GM12878 (cell line): ENCODE measurements around the gene AGPAT2. TPM values are rescaled to one million over a fixed set of nuclear protein-coding genes. Genes with fewer than 3 reads are reported as not detected.

ENCODE experiments used
- ATAC-seq: fragments of 200-7000 bp; cut with Tn5 transposase; 3 replicates; pipeline ENCODE4 v1.9.1; 2020; ENCODE audit warnings: mild to moderate bottlenecking, moderate library complexity
- BruUV-seq: library from RNA; stranded (reverse); fragments of 400-500 nt; replicated peaks from 2 replicates; lab custom pipeline; 2021; lab: Mats Ljungman, UMichigan
- CTCF ChIA-PET: fragments of 300-600 bp; sonication (Branson Sonifier 250); formaldehyde crosslinking; extraction: SDS; loops from one replicate; lab custom pipeline; 2021; ENCODE audit warnings: inconsistent platforms; lab: Yijun Ruan, JAX
- POLR2A ChIA-PET: fragments of 350-600 bp; formaldehyde crosslinking; extraction: SDS; loops from one replicate; lab custom pipeline; 2021; ENCODE audit warnings: inconsistent platforms; lab: Charles Lee
- RAD21 ChIA-PET: fragments of 300-600 bp; sonication (Branson Sonifier 250); formaldehyde crosslinking; loops from one replicate; lab custom pipeline; 2023; ENCODE audit warnings: antibody characterized with exemption; ENCODE audit not compliant: unreplicated experiment; lab: Charles Lee
- SMC1A ChIA-PET: fragments of 300-600 bp; sonication (Branson Sonifier 250); formaldehyde crosslinking; loops from one replicate; lab custom pipeline; 2023; ENCODE audit not compliant: unreplicated experiment, uncharacterized antibody; lab: Charles Lee
- DNase-seq: peaks from one replicate; pipeline ENCODE4 v3.0.0-alpha.2; 2011; ENCODE audit warnings: low read depth, low spot score
- FAIRE-seq: peaks from 3 replicates; lab custom pipeline; 2011; peaks lifted over from hg19 to GRCh38; lab: Jason Lieb, UNC
- H2AFZ ChIP-seq: 2 replicates; pipeline ENCODE4 v1.6.0; 2011; ENCODE audit warnings: low read depth, low read length, control low read depth; ENCODE audit not compliant: control insufficient read depth
- H3K27ac ChIP-seq: 2 replicates; pipeline ENCODE4 v1.5.1; 2011; ENCODE audit warnings: control low read depth; ENCODE audit not compliant: control insufficient read depth, insufficient read depth
- H3K27me3 ChIP-seq, 2 experiments: replicated peaks in 1 of 2; 2 replicates each; pipeline versions ENCODE4 v1.6.0 to v1.6.1; 2011; ENCODE audit warnings: low read length in 1 of 2; ENCODE audit not compliant: control insufficient read depth in 2 of 2, insufficient read depth in 2 of 2
- H3K36me3 ChIP-seq, 2 experiments: 2 replicates each; pipeline ENCODE4 v1.5.1; 2011; ENCODE audit warnings: low read length in 1 of 2; ENCODE audit not compliant: control insufficient read depth in 2 of 2, insufficient read depth in 2 of 2
- H3K4me1 ChIP-seq: 2 replicates; pipeline ENCODE4 v1.6.1; 2011; ENCODE audit warnings: mild to moderate bottlenecking, low read length, moderate library complexity, mixed read lengths; ENCODE audit not compliant: control insufficient read depth, insufficient read depth
- H3K4me2 ChIP-seq: 2 replicates; pipeline ENCODE4 v1.6.0; 2011; ENCODE audit warnings: control low read depth; ENCODE audit not compliant: control insufficient read depth, insufficient read depth
- H3K4me3 ChIP-seq: fragments of 200-600 bp; sonication (generic); 2 replicates; pipeline ENCODE4 v1.5.1; 2016
- H3K79me2 ChIP-seq: 2 replicates; pipeline ENCODE4 v1.6.0; 2011; ENCODE audit warnings: low read length; ENCODE audit not compliant: control insufficient read depth, insufficient read depth
- H3K9ac ChIP-seq: 2 replicates; pipeline ENCODE4 v1.8.0; 2011; ENCODE audit warnings: low read length, control low read depth, mixed read lengths; ENCODE audit not compliant: control insufficient read depth, insufficient read depth
- H3K9me3 ChIP-seq: replicated peaks from 3 replicates; pipeline ENCODE4 v1.5.1; 2011; ENCODE audit warnings: mild to moderate bottlenecking, low read length; ENCODE audit not compliant: control insufficient read depth, insufficient read depth
- H4K20me1 ChIP-seq: 2 replicates; pipeline ENCODE4 v1.6.0; 2011; ENCODE audit not compliant: control insufficient read depth, insufficient read depth
- GABPA ChIP-seq: IDR thresholded peaks from 2 replicates; pipeline ENCODE4 v1.6.1; 2014; ENCODE audit warnings: antibody characterized with exemption, low read depth, mild to moderate bottlenecking, inconsistent platforms
- IRF5 ChIP-seq: fragments of 450-650 bp; IDR thresholded peaks from 2 replicates; pipeline ENCODE4 v1.6.1; 2017; ENCODE audit warnings: borderline replicate concordance
- NR2C2 ChIP-seq: IDR thresholded peaks from 2 replicates; pipeline ENCODE4 v1.6.1; 2011; ENCODE audit warnings: borderline replicate concordance, low read depth; ENCODE audit not compliant: control insufficient read depth, insufficient read length
- POLR2A ChIP-seq: IDR thresholded peaks from 2 replicates; pipeline ENCODE4 v1.6.1; 2011; ENCODE audit warnings: low read depth, mild to moderate bottlenecking, low read length
- STAT1 ChIP-seq: fragments of 450-650 bp; conservative IDR thresholded peaks from 2 replicates; pipeline ENCODE4 v1.6.1; 2014; ENCODE audit warnings: antibody characterized with exemption, mild to moderate bottlenecking
- ZNF274 ChIP-seq: IDR thresholded peaks from one replicate; pipeline ENCODE4 v1.8.0; 2011; ENCODE audit not compliant: insufficient read length, insufficient read depth
- WGBS: methylation state at CpG from one replicate; pipeline ENCODE4 v1.1.6; 2016; ENCODE audit warnings: low lambda C conversion rate; ENCODE audit not compliant: insufficient replicate concordance, insufficient coverage; ENCODE audit errors: missing lambda C conversion rate; 5-methylcytosine and 5-hydroxymethylcytosine counted together
- in situ Hi-C: fragments of 300-500 bp; cut with MboI; formaldehyde crosslinking; loops from 9 replicates; pipeline ENCODE4 v1.14.3; 2018; ENCODE audit warnings: mixed read lengths
- intact Hi-C: fragments of 100-400 bp; cut with micrococcal nuclease; formaldehyde crosslinking; loops from one replicate; pipeline ENCODE4 v1.14.2; 2022; ENCODE audit not compliant: unreplicated experiment
- polyA plus RNA-seq, 11 experiments: library from polyadenylated mRNA; depleted of rRNA in 4 of 11; unstranded in 6 of 11; stranded (reverse) in 5 of 11; fragments of >200 nt; fragmentation: Nextera tagmentation in 4 of 11; fragmentation: Illumina TruSeq in 1 of 11; extraction: Ambion mirVana in 4 of 11; extraction: Trizol in 1 of 11; gene quantifications; 1 replicate in 1 of 11; 2 replicates in 10 of 11; pipeline versions ENCODE4 v1.2.1 to v1.2.3, GENCODE V29; 2011 to 2016; ENCODE audit warnings: inconsistent platforms in 2 of 11, missing spikeins in 2 of 11, low read depth in 1 of 11
- total RNA-seq, 4 experiments: library from RNA; depleted of rRNA in 3 of 4; stranded (reverse); fragments of >200 nt in 3 of 4; fragmentation: Illumina TruSeq in 1 of 4; extraction: Trizol in 1 of 4; gene quantifications; 2 replicates each; pipeline versions ENCODE4 v1.2.1 to v1.2.3, GENCODE V29; 2013 to 2021

Gene AGPAT2
- total and polyA plus RNA-seq, 10 of the 15 experiments (the other 5 are each of a cell fraction or from before 2014, with no cell fraction given) = 0.10 to 28.5 (median 18.2) TPM

GRCh38 chr9:136709454-136710109, 22.3 kb upstream of the AGPAT2 start:
- RAD21 ChIA-PET = no interaction called here
- 51% methylated on average over 24 of the region's 24 CpGs for WGBS
- no peak overlapping the region for H2AFZ ChIP-seq
- intact Hi-C loops = no loop called here
- no peak for DNase-seq
- in situ Hi-C loops = no loop called here
- no peak overlapping the region for H3K27ac ChIP-seq
- no peak for TF ChIP-seq STAT1
- TF ChIP-seq NR2C2 = no peak
- no peak for TF ChIP-seq ZNF274
- TF ChIP-seq GABPA = no peak
- TF ChIP-seq IRF5 = no peak
- TF ChIP-seq POLR2A = no peak
- no peak for FAIRE-seq
- no peaks in the 10 kb centered on the region for H3K9me3 ChIP-seq
- CTCF ChIA-PET = no interaction called here
- H3K4me3 ChIP-seq = no peak overlapping the region
- no peak for ATAC-seq
- H3K4me2 ChIP-seq = no peak overlapping the region
- no peaks in the 10 kb centered on the region for H4K20me1 ChIP-seq
- no peaks in the 10 kb centered on the region for H3K79me2 ChIP-seq
- BruUV-seq = no TSS peak
- SMC1A ChIA-PET = no interaction called here
- H3K9ac ChIP-seq = no peak overlapping the region
- H3K4me1 ChIP-seq = no peaks in the 10 kb centered on the region
- H3K27me3 ChIP-seq = peaks cover 2 to 7% of the 10 kb centered on the region in 2 experiments; a peak in 3 of 4 replicates
- POLR2A ChIA-PET = no interaction called here
- H3K36me3 ChIP-seq = no peaks in the 10 kb centered on the region
